H1 (cell line): ENCODE results near the gene HTR6. TPM values are rescaled to one million over a fixed set of nuclear protein-coding genes. Genes with fewer than 3 reads are reported as not detected.
A peak's percentile ranks its signal among the peaks of the same experiment; 100 is the strongest.

ENCODE experiments used
- BACH1 ChIP-seq: IDR thresholded peaks from 2 replicates; pipeline ENCODE4 v1.6.1; 2012; ENCODE audit warnings: low read length, improper control_type of control experiment
- BCL11A ChIP-seq, 2 experiments: IDR thresholded peaks; one replicate each; pipeline ENCODE4 v1.6.1; 2011; ENCODE audit warnings: low read depth in 2 of 2, low read length in 2 of 2, mild to moderate bottlenecking in 2 of 2
- POLR2AphosphoS5 ChIP-seq: IDR thresholded peaks from 2 replicates; pipeline ENCODE4 v1.6.1; 2011; ENCODE audit warnings: low read depth, low read length
- POU5F1 ChIP-seq: IDR thresholded peaks from 2 replicates; pipeline ENCODE4 v1.6.1; 2011; ENCODE audit warnings: low read depth, mild to moderate bottlenecking, low read length, moderate library complexity
- SIN3A ChIP-seq, 2 experiments: IDR thresholded peaks in 1 of 2; conservative IDR thresholded peaks in 1 of 2; 2 replicates each; pipeline ENCODE4 v1.6.1; 2011 to 2012; ENCODE audit warnings: low read length in 2 of 2, improper control_type of control experiment in 1 of 2, low read depth in 1 of 2, mild to moderate bottlenecking in 1 of 2
- SIX5 ChIP-seq: IDR thresholded peaks from 2 replicates; pipeline ENCODE4 v1.6.1; 2011; ENCODE audit warnings: mild to moderate bottlenecking, low read depth, low read length
- SUZ12 ChIP-seq: fragments of 200-600 bp; sonication (generic); IDR thresholded peaks from 2 replicates; pipeline ENCODE4 v1.6.1; 2012; ENCODE audit warnings: mild to moderate bottlenecking, inconsistent platforms, low read length, moderate library complexity, mixed read lengths
- polyA plus RNA-seq, 7 experiments: library from polyadenylated mRNA; depleted of rRNA in 3 of 7; stranded (reverse) in 5 of 7; unstranded in 2 of 7; fragments of >200 nt in 5 of 7; fragments of 200-250 nt in 2 of 7; gene quantifications; 1 replicate in 5 of 7; 2 replicates in 1 of 7; 4 replicates in 1 of 7; pipeline versions ENCODE4 v1.2.1 to v1.2.3, GENCODE V29; 2011 to 2013; ENCODE audit warnings: missing spikeins in 2 of 7, mixed read lengths in 2 of 7
- total RNA-seq: library from RNA; stranded (reverse); fragmentation: NEBNext Ultra II Directional; extraction: Animal tissue kit (Norgen Biotek cat#: 25700); gene quantifications from 2 replicates; pipeline ENCODE4 v1.2.1, GENCODE V29; 2021
- TF ChIP-seq, protein P1 (sequence below), 3 experiments: IDR thresholded peaks; 1 replicate in 2 of 3; 2 replicates in 1 of 3; pipeline versions ENCODE4 v1.5.1 to v1.6.1; 2011; ENCODE audit warnings: low read length in 3 of 3, mild to moderate bottlenecking in 3 of 3, inconsistent platforms in 2 of 3, low read depth in 1 of 3, moderate library complexity in 1 of 3; ENCODE audit not compliant: insufficient read depth in 1 of 3; ENCODE audit errors: control extremely low read depth in 1 of 3

The HTR6 gene
- total and polyA plus RNA-seq, 2 of the 8 experiments (the other 6 are each of a cell fraction or from before 2014, with no cell fraction given), result 0.76 to 0.95 TPM

DNA sequence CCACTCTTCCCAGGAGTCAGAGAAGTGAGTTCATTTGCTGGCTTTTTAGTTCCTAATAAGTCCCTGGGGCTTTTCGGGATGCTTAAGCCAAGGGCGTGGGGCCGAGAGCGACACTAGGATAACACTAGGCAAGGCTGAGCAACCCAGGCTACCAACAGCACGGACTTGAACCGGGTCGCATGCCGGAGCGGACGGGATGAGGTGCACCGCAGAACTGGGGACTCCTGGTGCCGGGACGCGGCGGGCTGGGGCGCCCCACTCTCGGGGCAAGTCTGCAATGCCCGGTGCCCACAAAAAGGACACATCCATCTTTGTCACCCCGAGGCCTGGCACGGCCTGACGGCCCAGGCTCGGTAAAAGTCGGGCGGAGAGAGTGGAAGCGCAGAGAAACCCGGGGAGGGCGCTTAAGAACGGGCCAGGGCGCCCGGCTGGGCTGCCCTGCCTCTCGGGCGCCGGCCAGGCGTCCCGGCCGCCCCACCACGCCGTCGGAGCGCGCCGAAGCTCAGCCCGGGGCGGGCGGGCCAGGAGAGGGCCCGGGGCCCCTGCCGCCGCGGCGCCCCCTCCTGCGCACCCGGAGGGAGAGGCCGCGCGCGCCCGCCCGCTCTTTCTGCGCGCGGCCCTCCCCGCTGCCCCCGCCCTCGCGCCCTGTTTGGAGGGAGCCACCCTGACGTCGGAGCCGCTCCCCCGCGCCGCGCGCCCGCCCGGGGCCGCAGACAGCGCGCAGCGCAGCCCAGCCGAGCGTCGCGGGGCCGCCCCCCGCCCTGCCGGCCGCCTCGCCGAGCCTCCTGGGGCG, 20.9 kb upstream of the HTR6 start, which contains the start of gene NBL1 (continued):
- TF ChIP-seq, protein P1, sequence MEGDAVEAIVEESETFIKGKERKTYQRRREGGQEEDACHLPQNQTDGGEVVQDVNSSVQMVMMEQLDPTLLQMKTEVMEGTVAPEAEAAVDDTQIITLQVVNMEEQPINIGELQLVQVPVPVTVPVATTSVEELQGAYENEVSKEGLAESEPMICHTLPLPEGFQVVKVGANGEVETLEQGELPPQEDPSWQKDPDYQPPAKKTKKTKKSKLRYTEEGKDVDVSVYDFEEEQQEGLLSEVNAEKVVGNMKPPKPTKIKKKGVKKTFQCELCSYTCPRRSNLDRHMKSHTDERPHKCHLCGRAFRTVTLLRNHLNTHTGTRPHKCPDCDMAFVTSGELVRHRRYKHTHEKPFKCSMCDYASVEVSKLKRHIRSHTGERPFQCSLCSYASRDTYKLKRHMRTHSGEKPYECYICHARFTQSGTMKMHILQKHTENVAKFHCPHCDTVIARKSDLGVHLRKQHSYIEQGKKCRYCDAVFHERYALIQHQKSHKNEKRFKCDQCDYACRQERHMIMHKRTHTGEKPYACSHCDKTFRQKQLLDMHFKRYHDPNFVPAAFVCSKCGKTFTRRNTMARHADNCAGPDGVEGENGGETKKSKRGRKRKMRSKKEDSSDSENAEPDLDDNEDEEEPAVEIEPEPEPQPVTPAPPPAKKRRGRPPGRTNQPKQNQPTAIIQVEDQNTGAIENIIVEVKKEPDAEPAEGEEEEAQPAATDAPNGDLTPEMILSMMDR (IDR thresholded peaks at IDR 0.05; ENCODE audit: control extremely low read depth in 1 of 3, insufficient read depth in 1 of 3, low read depth in 1 of 3, low read length in 3 of 3), result no peak
- 0 out of 4 replicates have a peak, but pooled peaks of 1 of the 2 experiments have one; percentile 33 for TF ChIP-seq SIN3A (conservative IDR thresholded peaks at IDR 0.05 in 1 of 2, IDR thresholded peaks at IDR 0.05 in 1 of 2; ENCODE audit: low read depth in 1 of 2, low read length in 2 of 2)
- peak; percentile 84 for TF ChIP-seq SUZ12
- TF ChIP-seq BACH1, result no peak
- TF ChIP-seq BCL11A (IDR thresholded peaks at IDR 0.05; ENCODE audit: low read depth in 2 of 2, low read length in 2 of 2), result no peak
- no peak for TF ChIP-seq POLR2AphosphoS5
- TF ChIP-seq POU5F1, result no peak
- no peak for TF ChIP-seq SIX5
